Body of pancreas (tissue), 4 donors: Measurements from ENCODE around the gene FHL1.

Experiments used
- POLR2A ChIP-seq, 3 donors: fragments of 450-650 bp; IDR thresholded peaks; one replicate each; pipeline ENCODE4 v1.6.1; 2016; ENCODE audit warnings: antibody characterized with exemption in 3 of 3, mild to moderate bottlenecking in 2 of 3
- TF ChIP-seq, protein P1 (sequence below), 7 experiments: fragments of 450-650 bp in 4 of 7; fragments of 200-600 bp in 3 of 7; sonication (generic) in 3 of 7; IDR thresholded peaks; one replicate each; pipeline ENCODE4 v1.5.1; 2016 to 2019; ENCODE audit warnings: antibody characterized with exemption in 7 of 7

DNA sequence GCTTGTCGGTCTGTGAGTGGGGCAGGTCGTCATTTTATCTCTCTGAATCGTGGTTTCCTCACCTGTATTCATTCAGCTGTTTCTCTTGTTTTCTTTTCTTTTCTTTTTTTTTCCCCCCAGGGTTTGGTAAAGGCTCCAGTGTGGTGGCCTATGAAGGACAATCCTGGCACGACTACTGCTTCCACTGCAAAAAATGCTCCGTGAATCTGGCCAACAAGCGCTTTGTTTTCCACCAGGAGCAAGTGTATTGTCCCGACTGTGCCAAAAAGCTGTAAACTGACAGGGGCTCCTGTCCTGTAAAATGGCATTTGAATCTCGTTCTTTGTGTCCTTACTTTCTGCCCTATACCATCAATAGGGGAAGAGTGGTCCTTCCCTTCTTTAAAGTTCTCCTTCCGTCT is 62.4 kb downstream of the FHL1 start:
- TF ChIP-seq, protein P1, sequence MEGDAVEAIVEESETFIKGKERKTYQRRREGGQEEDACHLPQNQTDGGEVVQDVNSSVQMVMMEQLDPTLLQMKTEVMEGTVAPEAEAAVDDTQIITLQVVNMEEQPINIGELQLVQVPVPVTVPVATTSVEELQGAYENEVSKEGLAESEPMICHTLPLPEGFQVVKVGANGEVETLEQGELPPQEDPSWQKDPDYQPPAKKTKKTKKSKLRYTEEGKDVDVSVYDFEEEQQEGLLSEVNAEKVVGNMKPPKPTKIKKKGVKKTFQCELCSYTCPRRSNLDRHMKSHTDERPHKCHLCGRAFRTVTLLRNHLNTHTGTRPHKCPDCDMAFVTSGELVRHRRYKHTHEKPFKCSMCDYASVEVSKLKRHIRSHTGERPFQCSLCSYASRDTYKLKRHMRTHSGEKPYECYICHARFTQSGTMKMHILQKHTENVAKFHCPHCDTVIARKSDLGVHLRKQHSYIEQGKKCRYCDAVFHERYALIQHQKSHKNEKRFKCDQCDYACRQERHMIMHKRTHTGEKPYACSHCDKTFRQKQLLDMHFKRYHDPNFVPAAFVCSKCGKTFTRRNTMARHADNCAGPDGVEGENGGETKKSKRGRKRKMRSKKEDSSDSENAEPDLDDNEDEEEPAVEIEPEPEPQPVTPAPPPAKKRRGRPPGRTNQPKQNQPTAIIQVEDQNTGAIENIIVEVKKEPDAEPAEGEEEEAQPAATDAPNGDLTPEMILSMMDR (IDR thresholded peaks at IDR 0.05): no peak
- no peak for TF ChIP-seq POLR2A (IDR thresholded peaks at IDR 0.05)
